GM12878 (cell line): ENCODE data around the gene TAS2R3. TPM values are rescaled to one million over a fixed set of nuclear protein-coding genes. Genes with fewer than 3 reads are reported as not detected.

Experiments used
- ATAC-seq: fragments of 200-7000 bp; cut with Tn5 transposase; 3 replicates; pipeline ENCODE4 v1.9.1; 2020; ENCODE audit warnings: mild to moderate bottlenecking, moderate library complexity
- BruUV-seq: library from RNA; stranded (reverse); fragments of 400-500 nt; replicated peaks from 2 replicates; lab custom pipeline; 2021; lab: Mats Ljungman, UMichigan
- CTCF ChIA-PET: fragments of 300-600 bp; sonication (Branson Sonifier 250); formaldehyde crosslinking; extraction: SDS; loops from one replicate; lab custom pipeline; 2021; ENCODE audit warnings: inconsistent platforms; lab: Yijun Ruan, JAX
- POLR2A ChIA-PET: fragments of 350-600 bp; formaldehyde crosslinking; extraction: SDS; loops from one replicate; lab custom pipeline; 2021; ENCODE audit warnings: inconsistent platforms; lab: Charles Lee
- RAD21 ChIA-PET: fragments of 300-600 bp; sonication (Branson Sonifier 250); formaldehyde crosslinking; loops from one replicate; lab custom pipeline; 2023; ENCODE audit warnings: antibody characterized with exemption; ENCODE audit not compliant: unreplicated experiment; lab: Charles Lee
- SMC1A ChIA-PET: fragments of 300-600 bp; sonication (Branson Sonifier 250); formaldehyde crosslinking; loops from one replicate; lab custom pipeline; 2023; ENCODE audit not compliant: unreplicated experiment, uncharacterized antibody; lab: Charles Lee
- DNase-seq: peaks from one replicate; pipeline ENCODE4 v3.0.0-alpha.2; 2011; ENCODE audit warnings: low read depth, low spot score
- FAIRE-seq: peaks from 3 replicates; lab custom pipeline; 2011; peaks lifted over from hg19 to GRCh38; lab: Jason Lieb, UNC
- H2AFZ ChIP-seq: 2 replicates; pipeline ENCODE4 v1.6.0; 2011; ENCODE audit warnings: low read depth, low read length, control low read depth; ENCODE audit not compliant: control insufficient read depth
- H3K27ac ChIP-seq: 2 replicates; pipeline ENCODE4 v1.5.1; 2011; ENCODE audit warnings: control low read depth; ENCODE audit not compliant: control insufficient read depth, insufficient read depth
- H3K27me3 ChIP-seq, 2 experiments: replicated peaks in 1 of 2; 2 replicates each; pipeline versions ENCODE4 v1.6.0 to v1.6.1; 2011; ENCODE audit warnings: low read length in 1 of 2; ENCODE audit not compliant: control insufficient read depth in 2 of 2, insufficient read depth in 2 of 2
- H3K36me3 ChIP-seq, 2 experiments: 2 replicates each; pipeline ENCODE4 v1.5.1; 2011; ENCODE audit warnings: low read length in 1 of 2; ENCODE audit not compliant: control insufficient read depth in 2 of 2, insufficient read depth in 2 of 2
- H3K4me1 ChIP-seq: 2 replicates; pipeline ENCODE4 v1.6.1; 2011; ENCODE audit warnings: mild to moderate bottlenecking, low read length, moderate library complexity, mixed read lengths; ENCODE audit not compliant: control insufficient read depth, insufficient read depth
- H3K4me2 ChIP-seq: 2 replicates; pipeline ENCODE4 v1.6.0; 2011; ENCODE audit warnings: control low read depth; ENCODE audit not compliant: control insufficient read depth, insufficient read depth
- H3K4me3 ChIP-seq: fragments of 200-600 bp; sonication (generic); 2 replicates; pipeline ENCODE4 v1.5.1; 2016
- H3K79me2 ChIP-seq: 2 replicates; pipeline ENCODE4 v1.6.0; 2011; ENCODE audit warnings: low read length; ENCODE audit not compliant: control insufficient read depth, insufficient read depth
- H3K9ac ChIP-seq: 2 replicates; pipeline ENCODE4 v1.8.0; 2011; ENCODE audit warnings: low read length, control low read depth, mixed read lengths; ENCODE audit not compliant: control insufficient read depth, insufficient read depth
- H3K9me3 ChIP-seq: replicated peaks from 3 replicates; pipeline ENCODE4 v1.5.1; 2011; ENCODE audit warnings: mild to moderate bottlenecking, low read length; ENCODE audit not compliant: control insufficient read depth, insufficient read depth
- H4K20me1 ChIP-seq: 2 replicates; pipeline ENCODE4 v1.6.0; 2011; ENCODE audit not compliant: control insufficient read depth, insufficient read depth
- CBFB ChIP-seq: IDR thresholded peaks from 2 replicates; pipeline ENCODE4 v1.6.1; 2016; ENCODE audit warnings: antibody characterized with exemption, low read depth
- JUNB ChIP-seq: IDR thresholded peaks from 2 replicates; pipeline ENCODE4 v1.6.1; 2016; ENCODE audit warnings: antibody characterized with exemption, mild to moderate bottlenecking
- KAT2A ChIP-seq: conservative IDR thresholded peaks from 2 replicates; pipeline ENCODE4 v1.6.1; 2011; ENCODE audit warnings: low read depth, low read length; ENCODE audit not compliant: control insufficient read depth
- LARP7 ChIP-seq: fragments of 450-650 bp; IDR thresholded peaks from 2 replicates; pipeline ENCODE4 v1.6.1; 2017; ENCODE audit warnings: mild to moderate bottlenecking
- NBN ChIP-seq: fragments of 450-650 bp; IDR thresholded peaks from 2 replicates; pipeline ENCODE4 v1.6.1; 2016
- POLR2AphosphoS5 ChIP-seq: IDR thresholded peaks from 2 replicates; pipeline ENCODE4 v1.6.1; 2011; ENCODE audit warnings: mild to moderate bottlenecking, low read length, inconsistent platforms
- RFX5 ChIP-seq: IDR thresholded peaks from 2 replicates; pipeline ENCODE4 v1.6.1; 2011; ENCODE audit warnings: low read depth, low read length, improper control_type of control experiment
- SMAD5 ChIP-seq: IDR thresholded peaks from 2 replicates; pipeline ENCODE4 v1.6.1; 2016; ENCODE audit warnings: antibody characterized with exemption, low read depth
- SPI1 ChIP-seq: IDR thresholded peaks from 2 replicates; pipeline ENCODE4 v1.6.1; 2011; ENCODE audit warnings: low read depth, mild to moderate bottlenecking, low read length, moderate library complexity, borderline replicate concordance; ENCODE audit not compliant: insufficient read depth
- STAT3 ChIP-seq: IDR thresholded peaks from 2 replicates; pipeline ENCODE4 v1.6.1; 2011; ENCODE audit warnings: low read depth, low read length, improper control_type of control experiment
- TAF1 ChIP-seq: IDR thresholded peaks from 2 replicates; pipeline ENCODE4 v1.6.1; 2011; ENCODE audit warnings: mild to moderate bottlenecking, low read depth, low read length, borderline replicate concordance
- WGBS: methylation state at CpG from one replicate; pipeline ENCODE4 v1.1.6; 2016; ENCODE audit warnings: low lambda C conversion rate; ENCODE audit not compliant: insufficient replicate concordance, insufficient coverage; ENCODE audit errors: missing lambda C conversion rate; 5-methylcytosine and 5-hydroxymethylcytosine counted together
- in situ Hi-C: fragments of 300-500 bp; cut with MboI; formaldehyde crosslinking; loops from 9 replicates; pipeline ENCODE4 v1.14.3; 2018; ENCODE audit warnings: mixed read lengths
- intact Hi-C: fragments of 100-400 bp; cut with micrococcal nuclease; formaldehyde crosslinking; loops from one replicate; pipeline ENCODE4 v1.14.2; 2022; ENCODE audit not compliant: unreplicated experiment
- polyA plus RNA-seq, 11 experiments: library from polyadenylated mRNA; depleted of rRNA in 4 of 11; unstranded in 6 of 11; stranded (reverse) in 5 of 11; fragments of >200 nt; fragmentation: Nextera tagmentation in 4 of 11; fragmentation: Illumina TruSeq in 1 of 11; extraction: Ambion mirVana in 4 of 11; extraction: Trizol in 1 of 11; gene quantifications; 1 replicate in 1 of 11; 2 replicates in 10 of 11; pipeline versions ENCODE4 v1.2.1 to v1.2.3, GENCODE V29; 2011 to 2016; ENCODE audit warnings: inconsistent platforms in 2 of 11, missing spikeins in 2 of 11, low read depth in 1 of 11
- total RNA-seq, 4 experiments: library from RNA; depleted of rRNA in 3 of 4; stranded (reverse); fragments of >200 nt in 3 of 4; fragmentation: Illumina TruSeq in 1 of 4; extraction: Trizol in 1 of 4; gene quantifications; 2 replicates each; pipeline versions ENCODE4 v1.2.1 to v1.2.3, GENCODE V29; 2013 to 2021
- TF ChIP-seq, protein P1 (sequence below), 3 experiments: IDR thresholded peaks in 2 of 3; conservative IDR thresholded peaks in 1 of 3; 2 replicates each; pipeline ENCODE4 v1.5.1; 2011; ENCODE audit warnings: low read depth in 3 of 3, low read length in 3 of 3, mild to moderate bottlenecking in 3 of 3, control low read depth in 2 of 3, moderate library complexity in 2 of 3, inconsistent platforms in 1 of 3, mixed read lengths in 1 of 3; ENCODE audit not compliant: control insufficient read depth in 2 of 3, insufficient read depth in 1 of 3; ENCODE audit errors: extremely low read depth in 1 of 3
- TF ChIP-seq, protein P2 (sequence below): fragments of 450-650 bp; IDR thresholded peaks from 2 replicates; pipeline ENCODE4 v1.6.1; 2017; ENCODE audit warnings: low read depth, mild to moderate bottlenecking, moderate library complexity
- TF ChIP-seq, protein P3 (sequence below): fragments of 450-650 bp; IDR thresholded peaks from 2 replicates; pipeline ENCODE4 v1.6.1; 2017; ENCODE audit warnings: mild to moderate bottlenecking

The TAS2R3 gene
- total and polyA plus RNA-seq, 10 of the 15 experiments (the other 5 are each of a cell fraction or from before 2014, with no cell fraction given): 0.21 to 1.1 (median 0.55) TPM; not detected in 4

GRCh38 chr7:141738592-141739013 is 25.3 kb upstream of the TAS2R3 start (continued):
- no peak for TF ChIP-seq RFX5
- TF ChIP-seq JUNB: no peak
- TF ChIP-seq SPI1: no peak
- peak; percentile 2; the same call in 1 of the 2 replicates for TF ChIP-seq POLR2AphosphoS5
- TF ChIP-seq, protein P1, sequence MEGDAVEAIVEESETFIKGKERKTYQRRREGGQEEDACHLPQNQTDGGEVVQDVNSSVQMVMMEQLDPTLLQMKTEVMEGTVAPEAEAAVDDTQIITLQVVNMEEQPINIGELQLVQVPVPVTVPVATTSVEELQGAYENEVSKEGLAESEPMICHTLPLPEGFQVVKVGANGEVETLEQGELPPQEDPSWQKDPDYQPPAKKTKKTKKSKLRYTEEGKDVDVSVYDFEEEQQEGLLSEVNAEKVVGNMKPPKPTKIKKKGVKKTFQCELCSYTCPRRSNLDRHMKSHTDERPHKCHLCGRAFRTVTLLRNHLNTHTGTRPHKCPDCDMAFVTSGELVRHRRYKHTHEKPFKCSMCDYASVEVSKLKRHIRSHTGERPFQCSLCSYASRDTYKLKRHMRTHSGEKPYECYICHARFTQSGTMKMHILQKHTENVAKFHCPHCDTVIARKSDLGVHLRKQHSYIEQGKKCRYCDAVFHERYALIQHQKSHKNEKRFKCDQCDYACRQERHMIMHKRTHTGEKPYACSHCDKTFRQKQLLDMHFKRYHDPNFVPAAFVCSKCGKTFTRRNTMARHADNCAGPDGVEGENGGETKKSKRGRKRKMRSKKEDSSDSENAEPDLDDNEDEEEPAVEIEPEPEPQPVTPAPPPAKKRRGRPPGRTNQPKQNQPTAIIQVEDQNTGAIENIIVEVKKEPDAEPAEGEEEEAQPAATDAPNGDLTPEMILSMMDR (IDR thresholded peaks at IDR 0.05 in 2 of 3, conservative IDR thresholded peaks at IDR 0.05 in 1 of 3; ENCODE audit: control insufficient read depth in 2 of 3, extremely low read depth in 1 of 3, insufficient read depth in 1 of 3, low read depth in 3 of 3, low read length in 3 of 3): 0 out of 6 replicates have a peak, but pooled peaks of 1 of the 3 experiments have one; percentile 14
- TF ChIP-seq KAT2A: no peak
- TF ChIP-seq, protein P2, sequence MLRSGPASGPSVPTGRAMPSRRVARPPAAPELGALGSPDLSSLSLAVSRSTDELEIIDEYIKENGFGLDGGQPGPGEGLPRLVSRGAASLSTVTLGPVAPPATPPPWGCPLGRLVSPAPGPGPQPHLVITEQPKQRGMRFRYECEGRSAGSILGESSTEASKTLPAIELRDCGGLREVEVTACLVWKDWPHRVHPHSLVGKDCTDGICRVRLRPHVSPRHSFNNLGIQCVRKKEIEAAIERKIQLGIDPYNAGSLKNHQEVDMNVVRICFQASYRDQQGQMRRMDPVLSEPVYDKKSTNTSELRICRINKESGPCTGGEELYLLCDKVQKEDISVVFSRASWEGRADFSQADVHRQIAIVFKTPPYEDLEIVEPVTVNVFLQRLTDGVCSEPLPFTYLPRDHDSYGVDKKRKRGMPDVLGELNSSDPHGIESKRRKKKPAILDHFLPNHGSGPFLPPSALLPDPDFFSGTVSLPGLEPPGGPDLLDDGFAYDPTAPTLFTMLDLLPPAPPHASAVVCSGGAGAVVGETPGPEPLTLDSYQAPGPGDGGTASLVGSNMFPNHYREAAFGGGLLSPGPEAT: no peak

DNA sequence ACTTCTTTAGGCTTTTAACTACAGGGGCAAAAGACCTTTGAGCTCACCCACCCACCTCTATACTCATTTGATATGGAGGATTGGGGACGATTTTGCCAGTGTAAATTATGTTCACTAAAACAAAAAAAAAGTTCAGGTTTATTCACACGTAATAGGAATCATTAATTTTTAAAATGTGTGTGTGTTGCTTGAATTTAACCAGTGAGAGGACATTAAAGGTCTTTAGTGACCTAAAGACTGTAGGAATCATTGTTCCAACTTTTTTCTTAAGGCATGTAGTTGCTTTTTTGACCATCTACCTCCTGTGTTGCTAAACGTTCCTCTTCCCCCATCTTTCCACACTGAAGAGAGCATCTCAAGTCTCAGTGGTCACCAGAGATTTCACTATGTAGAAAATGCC is 24.6 kb upstream of the TAS2R3 start:
- Histone ChIP-seq H3K9me3 (no peaks in the 10 kb centered on the region), H3K9ac (peak overlapping the region; percentile 95; the same call in 1 of the 2 replicates), H3K4me2 (peak overlapping the region; percentile 62), H3K4me1 (peaks cover 4% of the 10 kb centered on the region; the same call in 1 of the 2 replicates), H3K79me2 (peaks cover 38% of the 10 kb centered on the region), H3K4me3 (peak overlapping the region; percentile 98), H3K36me3 (peaks cover 0 to 21% of the 10 kb centered on the region in 2 experiments), H2AFZ (no peak overlapping the region), H4K20me1 (no peaks in the 10 kb centered on the region), H3K27me3 (no peaks in the 10 kb centered on the region), H3K27ac (no peak overlapping the region; the same call in none of the 2 replicates)
- no TSS peak for BruUV-seq
- CTCF ChIA-PET: interaction anchor here (1.5 to 4.0 kb wide), 8 partner anchors 14 to 85 kb away, joined by 3 to 36 read pairs (median 8); partner anchors contain the start of gene DENND11
- intact Hi-C loops: loop anchor here (2.0 to 5.0 kb wide), 2 partner anchors 38 to 187 kb away; partner anchors contain the start of gene AGK
- RAD21 ChIA-PET: no interaction called here
- no peak for ATAC-seq
- DNase-seq: no peak
- POLR2A ChIA-PET: interaction anchor here (1.7 kb wide), 1 partner anchor 88 kb away, joined by 4 read pairs; no protein-coding TSS in a partner anchor
- in situ Hi-C loops: loop anchor here (10.0 kb wide), 1 partner anchor 724 kb away; the partner anchor contains the start of gene MRPS33
- WGBS: 54% methylated on average over 3 of the region's 3 CpGs
- SMC1A ChIA-PET: no interaction called here
- FAIRE-seq: peak; percentile 41
- TF ChIP-seq LARP7 (no peak), TAF1 (no peak), SMAD5 (no peak), CBFB (no peak), NBN (no peak), STAT3 (no peak)
- TF ChIP-seq, protein P3, sequence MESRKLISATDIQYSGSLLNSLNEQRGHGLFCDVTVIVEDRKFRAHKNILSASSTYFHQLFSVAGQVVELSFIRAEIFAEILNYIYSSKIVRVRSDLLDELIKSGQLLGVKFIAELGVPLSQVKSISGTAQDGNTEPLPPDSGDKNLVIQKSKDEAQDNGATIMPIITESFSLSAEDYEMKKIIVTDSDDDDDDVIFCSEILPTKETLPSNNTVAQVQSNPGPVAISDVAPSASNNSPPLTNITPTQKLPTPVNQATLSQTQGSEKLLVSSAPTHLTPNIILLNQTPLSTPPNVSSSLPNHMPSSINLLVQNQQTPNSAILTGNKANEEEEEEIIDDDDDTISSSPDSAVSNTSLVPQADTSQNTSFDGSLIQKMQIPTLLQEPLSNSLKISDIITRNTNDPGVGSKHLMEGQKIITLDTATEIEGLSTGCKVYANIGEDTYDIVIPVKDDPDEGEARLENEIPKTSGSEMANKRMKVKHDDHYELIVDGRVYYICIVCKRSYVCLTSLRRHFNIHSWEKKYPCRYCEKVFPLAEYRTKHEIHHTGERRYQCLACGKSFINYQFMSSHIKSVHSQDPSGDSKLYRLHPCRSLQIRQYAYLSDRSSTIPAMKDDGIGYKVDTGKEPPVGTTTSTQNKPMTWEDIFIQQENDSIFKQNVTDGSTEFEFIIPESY: no peak
